GM18867 (cell line): ENCODE data around the gene PPP2R1B.

Experiments
- ATAC-seq: cut with Tn5 transposase; IDR thresholded peaks from one replicate; pipeline ENCODE4 v1.9.1; 2021; ENCODE audit warnings: mild to moderate bottlenecking, moderate library complexity; ENCODE audit not compliant: unreplicated experiment

The PPP2R1B gene

DNA sequence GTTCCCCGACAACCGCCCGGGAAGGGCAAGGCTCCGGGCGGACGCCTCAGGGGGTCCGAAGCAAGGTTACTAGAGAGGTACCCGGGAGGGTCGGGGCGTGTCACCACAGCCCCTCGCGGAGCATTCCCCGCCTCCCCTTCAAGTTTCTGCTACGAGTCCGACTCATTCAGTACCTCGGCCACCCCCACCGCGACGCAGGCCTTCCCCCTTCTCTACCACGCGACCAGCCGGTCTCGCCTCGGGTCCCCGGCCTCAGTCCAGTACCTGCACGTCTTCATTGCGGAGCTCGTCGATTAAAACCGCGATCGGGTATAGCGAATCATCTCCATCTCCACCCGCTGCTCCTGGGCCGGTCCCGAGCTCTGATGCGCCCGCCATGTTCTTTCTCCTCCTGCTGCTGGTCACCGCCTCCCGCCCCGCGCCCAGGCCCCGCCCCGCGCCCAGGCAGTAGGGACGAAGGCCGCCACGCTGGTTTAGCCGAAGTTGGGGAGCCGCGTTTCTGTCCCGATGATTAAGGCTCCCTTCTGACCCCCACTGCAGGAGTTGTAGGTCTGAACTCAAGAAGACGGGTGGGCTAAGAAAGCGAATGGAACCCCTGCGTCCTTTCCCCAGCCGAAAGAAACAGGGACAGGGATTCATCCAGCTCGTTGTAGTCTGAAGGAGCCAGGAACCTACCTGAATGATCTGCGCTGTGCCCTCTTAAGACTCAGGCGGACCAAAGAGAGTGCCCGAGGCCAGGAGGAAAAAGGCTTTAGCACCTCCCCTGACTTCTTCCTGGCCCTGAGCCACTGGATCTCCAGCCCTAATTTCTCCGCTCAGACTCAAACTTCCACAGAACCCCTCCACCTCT lies at the start of gene PPP2R1B:
PPP2R1B (minus strand) TSS at position 406 of the 850 bp plus-strand sequence; CDS start at position 378, 28 bp downstream.
- ATAC-seq: peak; percentile 91

DNA sequence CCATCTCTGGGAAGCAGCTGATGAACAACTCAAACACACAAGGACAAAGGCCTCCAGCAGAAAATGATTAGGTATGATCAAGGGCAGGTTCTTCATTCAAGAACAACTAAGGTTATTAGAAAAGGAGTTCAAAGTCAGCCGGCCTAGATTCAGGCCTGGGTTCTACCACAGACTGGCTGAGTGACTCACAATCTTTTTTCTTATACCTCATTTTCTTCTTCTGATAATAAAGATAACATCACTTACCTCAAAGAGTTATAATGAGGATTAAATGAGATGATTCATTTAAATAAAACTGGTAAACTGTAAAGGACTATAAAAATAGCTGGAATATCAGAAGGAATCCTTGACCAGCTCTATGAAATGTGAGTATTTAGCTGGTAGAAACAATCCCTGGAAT lies 49.3 kb upstream of the PPP2R1B start:
- no peak for ATAC-seq

DNA sequence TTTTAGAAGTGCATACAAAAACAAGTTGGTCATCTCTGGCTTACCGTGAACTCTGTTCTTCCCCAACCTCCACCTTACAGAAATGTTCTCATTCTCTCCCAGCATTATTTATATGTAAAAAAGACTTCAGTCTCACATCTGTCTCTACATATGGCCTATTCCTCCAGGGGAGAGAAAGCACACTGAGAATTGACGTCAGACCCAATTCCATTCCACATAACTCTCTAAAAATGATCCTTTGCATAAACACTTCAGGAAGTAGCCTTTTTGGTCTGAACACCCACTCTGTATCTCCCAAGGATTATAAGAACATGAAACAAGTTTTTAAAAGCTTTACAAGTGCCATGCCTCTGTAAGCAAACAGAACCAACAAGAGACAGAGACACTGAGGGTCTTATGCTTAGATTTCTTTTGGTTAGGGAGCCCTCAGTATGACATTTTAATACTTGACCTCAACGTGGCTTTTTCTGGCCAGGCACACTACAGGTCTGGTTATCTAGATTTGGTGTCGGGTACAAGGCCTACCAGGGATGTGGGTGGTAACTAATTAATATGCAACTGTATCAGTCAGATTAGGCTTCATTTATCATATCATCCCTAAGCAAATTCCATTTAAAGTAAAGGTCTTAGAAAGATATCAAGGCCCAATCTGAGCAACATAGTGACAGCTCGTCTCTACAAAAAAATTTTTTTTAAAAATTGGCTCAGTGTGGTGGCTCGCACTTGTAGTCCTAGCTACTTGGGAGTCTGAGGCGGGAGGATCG lies 48.5 kb upstream of the PPP2R1B start:
- no peak for ATAC-seq

DNA sequence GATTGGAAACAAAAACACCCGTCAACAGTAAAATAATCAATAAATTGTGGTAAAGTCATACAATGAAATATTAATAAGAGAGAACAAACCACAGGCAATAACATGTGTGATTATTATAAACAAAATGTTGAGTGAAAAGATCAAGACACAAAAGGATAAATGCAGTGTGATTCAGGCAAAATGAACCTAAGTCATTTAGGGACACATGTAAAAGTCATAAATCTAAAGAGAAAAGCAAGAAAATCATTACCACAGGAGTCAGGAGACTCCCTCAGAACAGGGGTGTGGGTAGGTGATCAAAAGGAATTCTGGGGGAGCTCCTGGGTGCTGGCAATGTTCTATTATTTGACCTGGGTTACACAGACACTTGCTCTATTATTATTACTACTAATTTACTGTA lies 47.9 kb upstream of the PPP2R1B start:
- no peak for ATAC-seq

GRCh38 chr11:111812211-111812610 lies 46.0 kb upstream of the PPP2R1B start:
- ATAC-seq: no peak

DNA sequence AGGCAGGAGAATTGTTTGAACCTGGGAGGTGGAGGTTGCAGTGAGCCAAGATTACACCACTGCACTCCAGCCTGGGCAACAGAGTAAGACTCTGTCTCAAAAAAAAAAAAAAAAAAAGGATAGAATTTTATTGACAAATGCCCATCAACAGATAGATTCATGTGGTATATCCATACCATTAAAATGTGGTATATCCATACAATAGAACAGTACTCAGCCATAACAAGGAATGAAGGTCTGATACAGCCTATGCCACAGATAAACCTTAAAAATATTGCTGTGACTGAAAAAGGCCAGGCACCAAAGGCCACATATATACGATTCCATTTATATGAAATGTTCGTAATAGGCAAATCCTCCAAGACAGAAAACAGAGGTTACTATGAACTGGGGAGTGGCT lies 45.3 kb upstream of the PPP2R1B start:
- no peak for ATAC-seq

- no peak for ATAC-seq
Observed at GRCh38 chr11:111808834-111809233, 42.6 kb upstream of the PPP2R1B start.

- ATAC-seq: no peak
Observed at GRCh38 chr11:111808063-111808588, 41.9 kb upstream of the PPP2R1B start.

DNA sequence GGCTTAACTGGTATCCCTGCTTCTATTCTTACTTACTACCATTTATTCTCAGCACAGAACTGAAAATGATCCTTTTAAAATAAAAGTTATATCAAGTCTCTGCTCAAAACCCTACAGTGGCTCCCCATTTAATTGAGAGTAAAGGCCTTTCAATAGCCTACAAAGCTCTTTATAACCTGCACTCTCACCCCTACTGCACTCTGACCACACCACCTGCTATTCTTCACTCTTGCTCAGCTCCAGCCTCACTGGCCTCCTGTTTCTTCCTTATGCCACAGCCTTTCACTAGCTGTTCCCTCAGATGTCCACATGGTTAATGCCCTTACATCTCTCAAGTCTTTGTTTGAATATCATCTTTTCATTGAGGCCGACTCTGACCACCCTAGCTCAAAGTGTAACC lies 40.9 kb upstream of the PPP2R1B start:
- no peak for ATAC-seq

DNA sequence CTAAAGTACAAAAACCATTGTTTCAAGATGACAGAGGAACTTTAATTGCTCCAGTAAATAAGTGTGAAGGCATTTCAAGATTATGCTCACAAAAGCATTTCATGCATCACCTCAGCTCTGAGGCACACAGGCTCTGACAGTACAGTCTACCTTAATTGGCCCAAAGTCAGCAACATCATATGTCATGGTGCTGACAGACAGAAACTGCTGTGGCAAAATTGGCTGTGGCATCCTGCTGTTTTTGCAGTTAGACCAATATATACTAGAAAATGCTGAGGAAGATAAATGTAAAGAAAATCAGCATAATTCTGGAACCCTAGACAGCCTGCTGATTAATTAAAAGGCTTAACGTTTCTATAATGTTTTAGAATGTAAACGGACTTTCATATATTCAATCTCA lies 34.9 kb upstream of the PPP2R1B start:
- ATAC-seq: no peak

GRCh38 chr11:111798279-111798678 lies 32.1 kb upstream of the PPP2R1B start:
- no peak for ATAC-seq

- ATAC-seq: no peak
Observed at GRCh38 chr11:111797145-111797581, 31.0 kb upstream of the PPP2R1B start.

DNA sequence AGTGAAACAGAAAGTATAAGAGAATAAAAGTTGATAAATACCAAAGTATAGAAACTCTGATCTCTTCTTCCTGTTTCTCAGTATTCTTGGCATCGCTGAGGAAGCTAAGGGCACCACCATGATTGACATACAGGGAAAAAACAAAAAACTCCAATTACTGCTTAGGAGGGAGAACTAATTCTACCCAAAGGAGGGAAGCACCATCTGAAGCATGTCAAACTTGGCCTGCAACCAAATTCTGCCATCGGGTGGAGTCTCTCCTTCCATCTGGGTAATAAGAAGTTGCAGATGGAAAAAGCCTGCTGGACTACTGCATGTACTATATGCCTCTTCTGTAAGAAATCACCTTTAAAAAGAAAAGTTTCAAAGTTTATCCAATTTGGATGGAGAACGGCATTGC lies 30.5 kb upstream of the PPP2R1B start:
- ATAC-seq: no peak

DNA sequence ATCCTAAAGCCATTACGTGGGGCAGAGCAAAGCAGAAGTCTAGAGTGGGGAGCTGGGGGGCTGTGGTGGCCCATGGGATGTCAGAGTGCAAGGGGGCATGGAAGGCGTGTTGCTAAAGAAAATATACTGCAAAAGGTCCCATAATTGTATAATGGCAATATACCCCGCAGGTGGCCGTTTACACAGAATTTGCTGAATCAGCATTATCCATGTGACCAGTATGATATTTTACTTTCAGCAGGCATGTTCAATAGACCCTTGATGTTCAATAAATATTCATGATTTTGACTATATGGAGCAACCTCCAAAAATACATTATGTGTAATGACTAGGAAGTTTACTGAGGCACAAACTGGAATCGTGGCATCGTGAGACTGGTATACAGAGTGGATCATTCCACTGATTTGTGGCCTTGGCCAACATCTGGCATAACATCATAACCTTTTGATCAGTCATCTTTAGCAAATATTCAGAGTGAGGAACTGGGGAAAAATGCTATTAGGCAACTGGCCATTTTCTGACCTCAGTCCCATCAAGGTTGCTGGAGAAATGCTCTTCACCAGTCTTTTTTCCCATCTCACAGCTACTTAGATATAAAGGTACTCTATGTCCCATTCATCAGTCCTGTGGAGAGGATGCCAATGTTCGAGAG lies 29.3 kb upstream of the PPP2R1B start:
- no peak for ATAC-seq

- ATAC-seq: no peak
Observed at GRCh38 chr11:111793863-111794262, 27.7 kb upstream of the PPP2R1B start.

DNA sequence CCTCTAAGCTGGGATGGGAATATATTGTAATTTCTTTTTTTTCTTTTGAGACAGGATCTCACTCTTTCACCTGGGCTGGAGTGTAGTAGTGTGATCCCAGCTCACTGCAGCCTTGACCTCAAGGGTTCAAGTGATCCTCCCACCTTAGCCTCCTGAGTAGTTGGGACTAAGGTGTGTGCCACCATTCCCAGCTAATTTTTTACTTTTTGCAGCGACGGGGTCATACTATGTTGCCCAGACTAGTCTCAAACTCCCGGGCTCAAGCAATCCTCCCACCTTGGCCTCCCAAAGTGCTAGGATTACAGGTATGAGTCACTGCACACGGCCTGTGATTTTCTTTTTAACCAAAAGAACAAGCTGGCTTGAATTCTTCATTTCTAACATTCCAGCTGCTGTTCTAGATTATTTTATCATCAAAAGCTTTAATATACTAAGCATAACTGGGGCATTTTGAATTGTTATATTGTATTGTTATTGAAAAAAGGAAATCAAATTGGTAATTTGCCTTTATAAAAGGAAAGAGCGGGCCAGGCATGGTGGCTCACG lies 26.8 kb upstream of the PPP2R1B start:
- ATAC-seq: no peak

- ATAC-seq: no peak
Observed at GRCh38 chr11:111792314-111792713, 26.1 kb upstream of the PPP2R1B start.

GRCh38 chr11:111788464-111788863 lies 22.3 kb upstream of the PPP2R1B start:
- no peak for ATAC-seq

DNA sequence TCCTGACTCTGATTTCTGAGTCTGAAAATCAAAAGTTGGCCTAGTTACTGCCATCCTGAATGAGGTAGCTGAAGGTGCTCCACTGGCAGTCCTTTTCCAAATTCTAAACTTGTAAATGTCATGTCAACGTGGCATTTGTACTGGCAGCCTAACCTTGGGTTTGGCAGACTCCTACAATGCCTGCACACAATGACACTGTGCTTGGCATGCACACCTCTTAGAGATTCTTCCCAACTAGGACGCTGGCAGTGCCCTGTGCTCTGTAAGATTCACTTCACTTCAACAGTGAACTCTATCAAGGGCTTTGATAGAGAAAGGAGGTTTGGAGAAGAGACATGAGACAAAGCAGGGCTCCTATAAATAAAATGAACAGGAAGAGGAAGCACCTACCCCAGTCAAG lies 21.9 kb upstream of the PPP2R1B start:
- ATAC-seq: no peak

- ATAC-seq: no peak
Observed at GRCh38 chr11:111785886-111786412, 19.8 kb upstream of the PPP2R1B start.

DNA sequence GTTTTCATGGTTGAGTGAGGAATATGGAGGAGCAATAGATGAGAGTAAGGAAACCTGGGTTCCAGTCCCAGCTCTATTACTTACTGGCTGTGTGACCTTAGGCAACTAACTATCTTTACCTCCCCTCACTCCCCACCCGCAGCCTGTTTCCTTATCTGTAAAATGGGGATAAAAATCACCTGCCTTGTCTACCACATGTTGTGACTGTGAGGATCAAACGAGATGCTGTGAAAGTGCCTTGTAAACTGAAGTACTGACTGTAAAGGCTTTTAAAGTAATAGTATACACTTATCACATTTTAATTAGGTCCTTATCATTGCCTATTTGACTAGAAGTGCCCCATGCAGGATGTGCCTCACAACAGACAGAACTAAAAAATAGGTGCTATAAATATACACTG lies 18.9 kb upstream of the PPP2R1B start:
- ATAC-seq: no peak
